MM.1S (cell line): ENCODE data around the gene ETV7.
"Not testable (repeated sequence)": the region's sequence is repeated elsewhere in the genome, so short reads cannot be mapped to it uniquely, and the experiment has no call there.

Source experiments
- DNase-seq: peaks from one replicate; pipeline ENCODE4 v3.0.0-alpha.2; 2015
- H2AFZ ChIP-seq: fragments of 300-600 bp; sonication (generic); 2 replicates; pipeline ENCODE4 v1.6.0; 2016; ENCODE audit warnings: antibody characterized with exemption, low read length
- H3F3A ChIP-seq: fragments of 300-600 bp; sonication (generic); 2 replicates; pipeline ENCODE4 v1.6.1; 2016; ENCODE audit warnings: mild to moderate bottlenecking, antibody characterized with exemption, low read length, moderate library complexity, mixed read lengths; ENCODE audit not compliant: insufficient read depth
- H3K27ac ChIP-seq: fragments of 300-600 bp; sonication (generic); 2 replicates; pipeline ENCODE4 v1.5.1; 2016; ENCODE audit warnings: mild to moderate bottlenecking, low read length
- H3K27me3 ChIP-seq: fragments of 300-600 bp; sonication (generic); replicated peaks from 2 replicates; pipeline ENCODE4 v1.6.0; 2016; ENCODE audit warnings: low read length; ENCODE audit not compliant: insufficient read depth
- H3K36me3 ChIP-seq: fragments of 300-600 bp; sonication (generic); replicated peaks from 2 replicates; pipeline ENCODE4 v1.6.1; 2016; ENCODE audit warnings: mild to moderate bottlenecking, low read length, mixed read lengths; ENCODE audit not compliant: insufficient read depth
- H3K4me1 ChIP-seq: fragments of 300-600 bp; sonication (generic); 2 replicates; pipeline ENCODE4 v1.6.1; 2016; ENCODE audit warnings: low read length, mixed read lengths
- H3K4me2 ChIP-seq: fragments of 300-600 bp; sonication (generic); 2 replicates; pipeline ENCODE4 v1.6.0; 2016; ENCODE audit warnings: low read depth, low read length
- H3K4me3 ChIP-seq: fragments of 300-600 bp; sonication (generic); 2 replicates; pipeline ENCODE4 v1.5.1; 2016; ENCODE audit warnings: low read length, mixed read lengths
- H3K79me2 ChIP-seq: fragments of 300-600 bp; sonication (generic); 2 replicates; pipeline ENCODE4 v1.6.1; 2016; ENCODE audit warnings: mixed run types, low read length, mixed read lengths
- H3K9ac ChIP-seq: fragments of 300-600 bp; sonication (generic); 2 replicates; pipeline ENCODE4 v1.6.1; 2016; ENCODE audit warnings: low read length, mixed read lengths
- H3K9me2 ChIP-seq: fragments of 300-600 bp; sonication (generic); replicated peaks from 2 replicates; pipeline ENCODE4 v1.6.1; 2016; ENCODE audit warnings: mild to moderate bottlenecking, low read length, mixed read lengths; ENCODE audit not compliant: insufficient read depth
- H3K9me3 ChIP-seq: fragments of 300-600 bp; sonication (generic); replicated peaks from 2 replicates; pipeline ENCODE4 v1.6.1; 2016; ENCODE audit warnings: mild to moderate bottlenecking, low read length, mixed read lengths; ENCODE audit not compliant: insufficient read depth
- H4K20me1 ChIP-seq: fragments of 300-600 bp; sonication (generic); 2 replicates; pipeline ENCODE4 v1.6.1; 2016; ENCODE audit warnings: mild to moderate bottlenecking, low read length, moderate library complexity, mixed read lengths; ENCODE audit not compliant: insufficient read depth
- CTCF ChIP-seq: fragments of 300-600 bp; sonication (generic); IDR thresholded peaks from 2 replicates; pipeline ENCODE4 v1.5.1; 2016; ENCODE audit warnings: antibody characterized with exemption, low read length, mixed read lengths
- EZH2 ChIP-seq: fragments of 300-600 bp; sonication (generic); optimal IDR thresholded peaks from 2 replicates; pipeline ENCODE3; 2017; ENCODE audit warnings: low read depth, mild to moderate bottlenecking, antibody characterized with exemption, low read length, mixed read lengths
- EZH2phosphoT487 ChIP-seq: fragments of 300-600 bp; sonication (generic); IDR thresholded peaks from 2 replicates; pipeline ENCODE4 v1.6.1; 2018; ENCODE audit warnings: antibody characterized with exemption, low read length

The ETV7 gene

GRCh38 chr6:36418558-36418957 is 31.1 kb upstream of the ETV7 start:
- H4K20me1 ChIP-seq: no peaks in the 10 kb centered on the region
- H3K27me3 ChIP-seq: no peaks in the 10 kb centered on the region
- no peak overlapping the region for H2AFZ ChIP-seq
- no peak overlapping the region for H3K9ac ChIP-seq
- no peak overlapping the region for H3K4me2 ChIP-seq
- no peaks in the 10 kb centered on the region for H3F3A ChIP-seq
- H3K4me1 ChIP-seq: peaks cover 6% of the 10 kb centered on the region; the same call in 1 of the 2 replicates
- no peaks in the 10 kb centered on the region for H3K9me2 ChIP-seq
- H3K4me3 ChIP-seq: no peak overlapping the region
- no peaks in the 10 kb centered on the region for H3K79me2 ChIP-seq
- no peaks in the 10 kb centered on the region for H3K9me3 ChIP-seq
- no peak for DNase-seq
- H3K36me3 ChIP-seq: no peaks in the 10 kb centered on the region
- H3K27ac ChIP-seq: no peak overlapping the region
- TF ChIP-seq EZH2 (no peak), EZH2phosphoT487 (no peak), CTCF (no peak)

- Histone ChIP-seq H4K20me1 (no peaks in the 10 kb centered on the region), H3K36me3 (no peaks in the 10 kb centered on the region), H3K27ac (no peak overlapping the region), H2AFZ (no peak overlapping the region), H3K9ac (no peak overlapping the region), H3K9me3 (no peaks in the 10 kb centered on the region), H3K27me3 (no peaks in the 10 kb centered on the region), H3K4me3 (no peak overlapping the region), H3K4me2 (no peak overlapping the region), H3K9me2 (no peaks in the 10 kb centered on the region), H3K4me1 (no peaks in the 10 kb centered on the region), H3F3A (no peaks in the 10 kb centered on the region), H3K79me2 (no peaks in the 10 kb centered on the region)
- DNase-seq: no peak
- TF ChIP-seq CTCF: no peak
- TF ChIP-seq EZH2: no peak
- no peak for TF ChIP-seq EZH2phosphoT487
Measured at GRCh38 chr6:36414481-36414880, 27.0 kb upstream of the ETV7 start.

- Histone ChIP-seq H2AFZ (no peak overlapping the region), H3K79me2 (no peaks in the 10 kb centered on the region), H3K4me1 (no peaks in the 10 kb centered on the region), H3K4me3 (no peak overlapping the region), H3K27ac (no peak overlapping the region), H3K36me3 (no peaks in the 10 kb centered on the region), H3F3A (no peaks in the 10 kb centered on the region), H3K4me2 (no peak overlapping the region), H3K9ac (no peak overlapping the region), H3K9me3 (no peaks in the 10 kb centered on the region), H3K27me3 (no peaks in the 10 kb centered on the region), H4K20me1 (no peaks in the 10 kb centered on the region), H3K9me2 (no peaks in the 10 kb centered on the region)
- no peak for TF ChIP-seq EZH2phosphoT487
- no peak for TF ChIP-seq CTCF
- no peak for TF ChIP-seq EZH2
- no peak for DNase-seq
Measured at GRCh38 chr6:36413489-36414480, 26.3 kb upstream of the ETV7 start.

GRCh38 chr6:36409718-36410117 is 22.2 kb upstream of the ETV7 start:
- not testable (repeated sequence) for H2AFZ ChIP-seq, H3F3A ChIP-seq, H3K27ac ChIP-seq, H3K4me3 ChIP-seq, H3K79me2 ChIP-seq, H4K20me1 ChIP-seq, H3K9me2 ChIP-seq, H3K27me3 ChIP-seq, H3K4me1 ChIP-seq, H3K36me3 ChIP-seq, H3K4me2 ChIP-seq, H3K9ac ChIP-seq, DNase-seq, H3K9me3 ChIP-seq
